ENCODE data around the gene LITAF.

DNA sequence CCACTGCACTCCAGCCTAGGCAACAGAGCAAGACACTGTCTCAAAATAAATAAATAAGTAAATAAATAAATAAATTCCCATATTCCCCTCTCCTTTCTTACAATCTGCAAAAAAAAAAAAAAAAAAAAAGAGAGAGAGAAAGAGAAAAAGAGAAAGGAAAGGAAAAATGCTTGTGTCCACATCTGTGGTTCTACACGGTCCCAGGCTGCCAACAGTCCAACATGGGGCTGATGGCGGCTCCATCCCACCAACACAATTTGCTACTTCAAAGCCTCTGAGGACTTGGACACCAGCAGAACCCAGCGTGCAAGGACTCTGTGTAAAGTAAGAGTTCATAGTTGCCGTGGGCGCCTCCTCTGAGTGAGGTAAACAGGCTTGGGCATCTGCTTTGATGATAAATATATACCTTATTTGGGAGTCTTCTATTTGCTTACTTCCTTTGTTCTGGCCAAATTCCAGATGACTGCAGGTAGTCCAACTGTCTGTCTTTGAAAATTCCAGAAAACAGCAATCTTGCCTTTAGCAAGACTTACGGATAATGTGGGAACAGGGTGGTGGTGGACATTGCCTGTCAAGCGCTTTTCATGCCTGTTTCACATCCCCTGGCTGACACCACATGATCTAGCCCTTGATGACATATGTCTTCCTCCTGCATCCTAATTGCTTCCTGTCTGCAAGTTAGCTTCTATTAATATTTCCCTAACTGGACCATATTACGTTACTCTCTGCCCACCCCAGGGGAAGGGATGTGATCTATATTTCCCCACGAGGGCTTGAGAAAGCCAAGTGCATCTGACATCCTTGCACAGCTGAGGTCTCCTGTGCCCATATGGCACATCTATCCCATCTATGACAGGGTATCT lies 10.1 kb downstream of the LITAF start:
- TF ChIP-seq, protein P1, sequence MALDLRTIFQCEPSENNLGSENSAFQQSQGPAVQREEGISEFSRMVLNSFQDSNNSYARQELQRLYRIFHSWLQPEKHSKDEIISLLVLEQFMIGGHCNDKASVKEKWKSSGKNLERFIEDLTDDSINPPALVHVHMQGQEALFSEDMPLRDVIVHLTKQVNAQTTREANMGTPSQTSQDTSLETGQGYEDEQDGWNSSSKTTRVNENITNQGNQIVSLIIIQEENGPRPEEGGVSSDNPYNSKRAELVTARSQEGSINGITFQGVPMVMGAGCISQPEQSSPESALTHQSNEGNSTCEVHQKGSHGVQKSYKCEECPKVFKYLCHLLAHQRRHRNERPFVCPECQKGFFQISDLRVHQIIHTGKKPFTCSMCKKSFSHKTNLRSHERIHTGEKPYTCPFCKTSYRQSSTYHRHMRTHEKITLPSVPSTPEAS (tag by site-specific recombination; IDR thresholded peaks at IDR 0.05): no peak
- TF ChIP-seq KLF10 (tag by site-specific recombination; IDR thresholded peaks at IDR 0.05) (no peak), REPIN1 (tag by site-specific recombination; IDR thresholded peaks at IDR 0.05; ENCODE audit: low read depth) (no peak), ZNF292 (tag by site-specific recombination; IDR thresholded peaks at IDR 0.05; ENCODE audit: borderline replicate concordance, low read depth) (no peak)
- TF ChIP-seq, protein P2, sequence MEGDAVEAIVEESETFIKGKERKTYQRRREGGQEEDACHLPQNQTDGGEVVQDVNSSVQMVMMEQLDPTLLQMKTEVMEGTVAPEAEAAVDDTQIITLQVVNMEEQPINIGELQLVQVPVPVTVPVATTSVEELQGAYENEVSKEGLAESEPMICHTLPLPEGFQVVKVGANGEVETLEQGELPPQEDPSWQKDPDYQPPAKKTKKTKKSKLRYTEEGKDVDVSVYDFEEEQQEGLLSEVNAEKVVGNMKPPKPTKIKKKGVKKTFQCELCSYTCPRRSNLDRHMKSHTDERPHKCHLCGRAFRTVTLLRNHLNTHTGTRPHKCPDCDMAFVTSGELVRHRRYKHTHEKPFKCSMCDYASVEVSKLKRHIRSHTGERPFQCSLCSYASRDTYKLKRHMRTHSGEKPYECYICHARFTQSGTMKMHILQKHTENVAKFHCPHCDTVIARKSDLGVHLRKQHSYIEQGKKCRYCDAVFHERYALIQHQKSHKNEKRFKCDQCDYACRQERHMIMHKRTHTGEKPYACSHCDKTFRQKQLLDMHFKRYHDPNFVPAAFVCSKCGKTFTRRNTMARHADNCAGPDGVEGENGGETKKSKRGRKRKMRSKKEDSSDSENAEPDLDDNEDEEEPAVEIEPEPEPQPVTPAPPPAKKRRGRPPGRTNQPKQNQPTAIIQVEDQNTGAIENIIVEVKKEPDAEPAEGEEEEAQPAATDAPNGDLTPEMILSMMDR (tag by site-specific recombination; IDR thresholded peaks at IDR 0.05): no peak
- TF ChIP-seq, protein P3, sequence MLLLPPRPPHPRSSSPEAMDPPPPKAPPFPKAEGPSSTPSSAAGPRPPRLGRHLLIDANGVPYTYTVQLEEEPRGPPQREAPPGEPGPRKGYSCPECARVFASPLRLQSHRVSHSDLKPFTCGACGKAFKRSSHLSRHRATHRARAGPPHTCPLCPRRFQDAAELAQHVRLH (tag by site-specific recombination; IDR thresholded peaks at IDR 0.05): no peak
